Upper lobe of left lung (tissue), 4 donors: Measurements from ENCODE around the gene RNASE9.
"Not testable (repeated sequence)": the region's sequence is repeated elsewhere in the genome, so short reads cannot be mapped to it uniquely, and the experiment has no call there.

Experiments
- CTCF ChIP-seq, 6 experiments: fragments of 450-650 bp in 4 of 6; fragments of 200-600 bp in 2 of 6; sonication (generic) in 2 of 6; IDR thresholded peaks; one replicate each; pipeline ENCODE4 v1.5.1; 2016 to 2019; ENCODE audit warnings: antibody characterized with exemption in 6 of 6
- EP300 ChIP-seq, 4 donors: sonication (generic); formaldehyde crosslinking; IDR thresholded peaks; one replicate each; pipeline ENCODE4 v1.5.1; 2017; ENCODE audit warnings: antibody characterized with exemption in 4 of 4, control low read depth in 2 of 4
- POLR2AphosphoS5 ChIP-seq, 2 donors: sonication (generic); formaldehyde crosslinking; IDR thresholded peaks; one replicate each; pipeline ENCODE4 v1.5.1; 2017; ENCODE audit warnings: antibody characterized with exemption in 2 of 2

- not testable (repeated sequence) for TF ChIP-seq CTCF, EP300, POLR2AphosphoS5 (IDR thresholded peaks at IDR 0.05)
These were observed 53.3 kb downstream of the RNASE9 start for GRCh38 chr14:20507537-20507936.
